SK-N-SH (cell line): ENCODE data around the gene SLC17A1. TPM values are rescaled to one million over a fixed set of nuclear protein-coding genes. Genes with fewer than 3 reads are reported as not detected.

Experiments used
- CTCF ChIA-PET: fragments of 300-600, 350-600 bp; formaldehyde crosslinking; extraction: SDS; loops from one replicate; lab custom pipeline; 2021; lab: Yijun Ruan, JAX
- POLR2A ChIA-PET: fragments of 350-600 bp; sonication (Branson Sonifier 250); formaldehyde crosslinking; extraction: SDS; loops from one replicate; lab custom pipeline; 2020; ENCODE audit warnings: antibody characterized with exemption, inconsistent platforms; lab: Yijun Ruan, JAX
- DNase-seq: peaks from one replicate; pipeline ENCODE4 v3.0.0; 2012
- H2AFZ ChIP-seq: fragments of 200-600 bp; sonication (generic); 2 replicates; pipeline ENCODE4 v1.8.1; 2016; ENCODE audit warnings: antibody characterized with exemption, mild to moderate bottlenecking, low read depth
- H3F3A ChIP-seq: fragments of 200-600 bp; sonication (generic); replicated peaks from 2 replicates; pipeline ENCODE3; 2016; ENCODE audit warnings: antibody characterized with exemption, mild to moderate bottlenecking; ENCODE audit not compliant: insufficient read depth
- H3K27ac ChIP-seq, 2 experiments: fragments of 200-500 bp in 1 of 2; fragments of 200-600 bp in 1 of 2; sonication (Bioruptor generic) in 1 of 2; sonication (generic), shearing (Covaris generic) in 1 of 2; 2 replicates each; pipeline versions ENCODE4 v1.5.1 to v1.6.1; 2014 to 2016; ENCODE audit warnings: low read depth in 2 of 2, inconsistent platforms in 1 of 2, low read length in 1 of 2, mild to moderate bottlenecking in 1 of 2, mixed read lengths in 1 of 2
- H3K27me3 ChIP-seq: fragments of 200-600 bp; sonication (generic), shearing (Covaris generic); 2 replicates; pipeline ENCODE4 v1.6.1; 2016; ENCODE audit warnings: mixed run types; ENCODE audit not compliant: insufficient read depth
- H3K36me3 ChIP-seq, 2 experiments: fragments of 200-500 bp in 1 of 2; fragments of 200-600 bp in 1 of 2; sonication (Bioruptor generic) in 1 of 2; sonication (generic) in 1 of 2; replicated peaks in 1 of 2; 2 replicates each; pipeline versions ENCODE3 to v1.5.1; 2014 to 2016; ENCODE audit warnings: low read length in 1 of 2, mild to moderate bottlenecking in 1 of 2; ENCODE audit not compliant: insufficient read depth in 2 of 2, control insufficient read depth in 1 of 2
- H3K4me1 ChIP-seq, 2 experiments: fragments of 200-500 bp in 1 of 2; fragments of 200-600 bp in 1 of 2; sonication (Bioruptor generic) in 1 of 2; sonication (generic), shearing (Covaris generic) in 1 of 2; 2 replicates each; pipeline versions ENCODE4 v1.5.1 to v1.6.1; 2014 to 2016; ENCODE audit warnings: low read depth in 1 of 2, low read length in 1 of 2, mixed run types in 1 of 2; ENCODE audit not compliant: insufficient read depth in 2 of 2, control insufficient read depth in 1 of 2
- H3K4me2 ChIP-seq: fragments of 200-600 bp; sonication (generic), shearing (Covaris generic); 2 replicates; pipeline ENCODE4 v1.6.1; 2017; ENCODE audit warnings: mixed run types
- H3K4me3 ChIP-seq, 2 experiments: fragments of 200-500 bp in 1 of 2; fragments of 200-600 bp in 1 of 2; sonication (Bioruptor generic) in 1 of 2; sonication (generic), shearing (Covaris generic) in 1 of 2; 2 replicates each; pipeline versions ENCODE4 v1.5.1 to v1.8.1; 2014 to 2016; ENCODE audit warnings: low read depth in 2 of 2, inconsistent platforms in 1 of 2, low read length in 1 of 2, mild to moderate bottlenecking in 1 of 2, mixed read lengths in 1 of 2, moderate library complexity in 1 of 2
- H3K79me2 ChIP-seq: fragments of 200-600 bp; sonication (generic); 2 replicates; pipeline ENCODE4 v1.8.1; 2017; ENCODE audit warnings: mild to moderate bottlenecking; ENCODE audit not compliant: insufficient read depth
- H3K9ac ChIP-seq: fragments of 200-600 bp; sonication (generic); 2 replicates; pipeline ENCODE4 v1.6.1; 2017; ENCODE audit warnings: mixed run types
- H3K9me2 ChIP-seq: fragments of 200-600 bp; sonication (generic); 2 replicates; pipeline ENCODE4 v1.6.1; 2017; ENCODE audit warnings: mixed run types
- H3K9me3 ChIP-seq: fragments of 200-600 bp; sonication (generic); 2 replicates; pipeline ENCODE4 v1.6.1; 2017; ENCODE audit warnings: mixed run types, mild to moderate bottlenecking, moderate library complexity
- H4K20me1 ChIP-seq: fragments of 200-600 bp; sonication (generic); 2 replicates; pipeline ENCODE4 v1.6.1; 2017; ENCODE audit warnings: mild to moderate bottlenecking, mixed run types; ENCODE audit not compliant: insufficient read depth
- ELF1 ChIP-seq: IDR thresholded peaks from 2 replicates; pipeline ENCODE4 v1.4.0; 2012
- EP300 ChIP-seq, 2 experiments: IDR thresholded peaks; 2 replicates each; pipeline versions ENCODE4 v1.4.0 to v1.6.1; 2012; ENCODE audit warnings: borderline replicate concordance in 1 of 2, low read depth in 1 of 2, low read length in 1 of 2
- EZH2phosphoT487 ChIP-seq: fragments of 200-600 bp; sonication (generic); IDR thresholded peaks from 2 replicates; pipeline ENCODE4 v1.6.1; 2017; ENCODE audit warnings: low read depth, mixed run types, mild to moderate bottlenecking, antibody characterized with exemption, moderate library complexity, borderline replicate concordance
- GABPA ChIP-seq: IDR thresholded peaks from 2 replicates; pipeline ENCODE4 v1.4.0; 2012; ENCODE audit warnings: low read depth, mild to moderate bottlenecking
- MEF2A ChIP-seq: IDR thresholded peaks from 2 replicates; pipeline ENCODE4 v1.4.0; 2012; ENCODE audit warnings: low read depth, borderline replicate concordance
- RAD21 ChIP-seq: IDR thresholded peaks from 2 replicates; pipeline ENCODE4 v1.6.1; 2012; ENCODE audit warnings: mild to moderate bottlenecking, low read length
- RXRA ChIP-seq: IDR thresholded peaks from 2 replicates; pipeline ENCODE4 v1.4.0; 2012; ENCODE audit warnings: low read depth, mild to moderate bottlenecking, borderline replicate concordance
- TAF1 ChIP-seq: IDR thresholded peaks from 2 replicates; pipeline ENCODE4 v1.6.1; 2012; ENCODE audit warnings: low read depth, mild to moderate bottlenecking, low read length, moderate library complexity, borderline replicate concordance
- TCF12 ChIP-seq: IDR thresholded peaks from 2 replicates; pipeline ENCODE4 v1.4.0; 2012
- TEAD4 ChIP-seq: IDR thresholded peaks from 2 replicates; pipeline ENCODE4 v1.4.0; 2012; ENCODE audit warnings: mild to moderate bottlenecking, borderline replicate concordance; ENCODE audit not compliant: insufficient read depth
- YY1 ChIP-seq: IDR thresholded peaks from 2 replicates; pipeline ENCODE4 v1.4.0; 2012; ENCODE audit warnings: low read depth, mild to moderate bottlenecking
- WGBS: methylation state at CpG from one replicate; pipeline ENCODE4 v1.1.6; 2017; ENCODE audit warnings: low lambda C conversion rate; 5-methylcytosine and 5-hydroxymethylcytosine counted together
- polyA plus RNA-seq, 3 experiments: library from polyadenylated mRNA; depleted of rRNA; stranded (reverse); fragments of >200 nt; gene quantifications; 2 replicates each; pipeline ENCODE4 v1.2.3, GENCODE V29; 2012
- TF ChIP-seq, protein P1 (sequence below): fragments of 150-350 bp; IDR thresholded peaks from 2 replicates; pipeline ENCODE4 v1.6.1; 2017; ENCODE audit warnings: antibody characterized with exemption, low read length, low read depth, borderline replicate concordance
- TF ChIP-seq, protein P2 (sequence below): fragments of 150-350 bp; IDR thresholded peaks from 2 replicates; pipeline ENCODE4 v1.6.1; 2016; ENCODE audit warnings: mild to moderate bottlenecking, low read depth, low read length
- TF ChIP-seq, protein P3 (sequence below): IDR thresholded peaks from 2 replicates; pipeline ENCODE4 v1.4.0; 2012; ENCODE audit warnings: low read depth, borderline replicate concordance

SLC17A1 gene
- polyA plus RNA-seq, 1 of the 3 experiments (the other 2 are of a cell fraction), result not detected

DNA sequence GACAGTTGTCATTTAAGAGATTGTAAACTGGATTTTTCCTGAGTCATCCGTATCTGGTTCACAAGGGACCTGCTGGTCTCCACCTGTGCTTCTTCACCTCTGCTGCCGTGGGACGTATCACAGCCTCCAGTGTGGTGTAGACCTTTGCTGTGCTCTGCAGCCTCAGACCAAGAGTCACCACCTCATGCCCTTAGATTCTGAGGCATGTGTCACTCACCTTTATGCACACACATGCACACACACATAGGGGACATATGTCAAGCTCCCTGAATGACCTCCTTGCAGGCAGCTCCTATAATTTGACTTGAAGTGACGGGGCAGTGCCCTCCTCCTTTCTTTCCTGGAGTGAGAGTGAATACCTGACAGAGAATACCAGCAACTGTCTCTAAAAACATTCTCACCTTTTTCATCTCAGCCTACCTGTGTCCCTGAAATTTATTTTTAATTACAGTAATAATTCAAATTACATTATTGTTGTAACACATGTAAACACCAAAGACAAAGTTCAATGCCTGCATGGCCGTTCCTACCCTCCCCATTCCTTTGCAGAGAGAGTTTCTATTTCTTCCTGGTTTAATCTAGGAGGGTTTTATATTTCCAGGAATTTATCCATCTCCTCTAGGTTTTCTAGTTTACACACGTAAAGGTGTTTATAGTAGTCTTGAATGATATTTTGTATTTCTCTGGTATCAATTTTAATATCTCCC lies 73.8 kb downstream of the SLC17A1 start:
- H3K9ac ChIP-seq, result no peak overlapping the region
- H3K79me2 ChIP-seq, result no peaks in the 10 kb centered on the region
- no peaks in the 10 kb centered on the region for H3K9me2 ChIP-seq
- H4K20me1 ChIP-seq, result no peaks in the 10 kb centered on the region
- H3K4me3 ChIP-seq, result no peak overlapping the region
- no peaks in the 10 kb centered on the region for H3F3A ChIP-seq
- 24% methylated on average over 4 of the region's 6 CpGs for WGBS
- no peak for DNase-seq
- H2AFZ ChIP-seq, result no peak overlapping the region
- ChIA-PET CTCF (interaction anchor here (1.0 to 1.4 kb wide), 2 partner anchors 9 to 27 kb away, joined by 3 read pairs; no protein-coding TSS in a partner anchor), POLR2A (no interaction called here)
- H3K4me2 ChIP-seq, result no peak overlapping the region
- no peaks in the 10 kb centered on the region for H3K4me1 ChIP-seq
- H3K36me3 ChIP-seq, result no peaks in the 10 kb centered on the region
- H3K27ac ChIP-seq, result no peak overlapping the region
- no peak for TF ChIP-seq EP300 (IDR thresholded peaks at IDR 0.05; ENCODE audit: borderline replicate concordance in 1 of 2, low read depth in 1 of 2, low read length in 1 of 2)
- no peak for TF ChIP-seq RAD21
- no peak for TF ChIP-seq ELF1
- TF ChIP-seq, protein P1, sequence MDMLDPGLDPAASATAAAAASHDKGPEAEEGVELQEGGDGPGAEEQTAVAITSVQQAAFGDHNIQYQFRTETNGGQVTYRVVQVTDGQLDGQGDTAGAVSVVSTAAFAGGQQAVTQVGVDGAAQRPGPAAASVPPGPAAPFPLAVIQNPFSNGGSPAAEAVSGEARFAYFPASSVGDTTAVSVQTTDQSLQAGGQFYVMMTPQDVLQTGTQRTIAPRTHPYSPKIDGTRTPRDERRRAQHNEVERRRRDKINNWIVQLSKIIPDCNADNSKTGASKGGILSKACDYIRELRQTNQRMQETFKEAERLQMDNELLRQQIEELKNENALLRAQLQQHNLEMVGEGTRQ, result no peak
- TF ChIP-seq RXRA, result no peak
- TF ChIP-seq TCF12, result no peak
- TF ChIP-seq, protein P2, sequence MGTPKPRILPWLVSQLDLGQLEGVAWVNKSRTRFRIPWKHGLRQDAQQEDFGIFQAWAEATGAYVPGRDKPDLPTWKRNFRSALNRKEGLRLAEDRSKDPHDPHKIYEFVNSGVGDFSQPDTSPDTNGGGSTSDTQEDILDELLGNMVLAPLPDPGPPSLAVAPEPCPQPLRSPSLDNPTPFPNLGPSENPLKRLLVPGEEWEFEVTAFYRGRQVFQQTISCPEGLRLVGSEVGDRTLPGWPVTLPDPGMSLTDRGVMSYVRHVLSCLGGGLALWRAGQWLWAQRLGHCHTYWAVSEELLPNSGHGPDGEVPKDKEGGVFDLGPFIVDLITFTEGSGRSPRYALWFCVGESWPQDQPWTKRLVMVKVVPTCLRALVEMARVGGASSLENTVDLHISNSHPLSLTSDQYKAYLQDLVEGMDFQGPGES, result no peak
- no peak for TF ChIP-seq EZH2phosphoT487
- no peak for TF ChIP-seq YY1
- TF ChIP-seq TAF1, result no peak
- TF ChIP-seq TEAD4, result no peak
- no peaks in the 10 kb centered on the region for H3K9me3 ChIP-seq
- no peaks in the 10 kb centered on the region; the same call in 1 of the 2 replicates for H3K27me3 ChIP-seq

DNA sequence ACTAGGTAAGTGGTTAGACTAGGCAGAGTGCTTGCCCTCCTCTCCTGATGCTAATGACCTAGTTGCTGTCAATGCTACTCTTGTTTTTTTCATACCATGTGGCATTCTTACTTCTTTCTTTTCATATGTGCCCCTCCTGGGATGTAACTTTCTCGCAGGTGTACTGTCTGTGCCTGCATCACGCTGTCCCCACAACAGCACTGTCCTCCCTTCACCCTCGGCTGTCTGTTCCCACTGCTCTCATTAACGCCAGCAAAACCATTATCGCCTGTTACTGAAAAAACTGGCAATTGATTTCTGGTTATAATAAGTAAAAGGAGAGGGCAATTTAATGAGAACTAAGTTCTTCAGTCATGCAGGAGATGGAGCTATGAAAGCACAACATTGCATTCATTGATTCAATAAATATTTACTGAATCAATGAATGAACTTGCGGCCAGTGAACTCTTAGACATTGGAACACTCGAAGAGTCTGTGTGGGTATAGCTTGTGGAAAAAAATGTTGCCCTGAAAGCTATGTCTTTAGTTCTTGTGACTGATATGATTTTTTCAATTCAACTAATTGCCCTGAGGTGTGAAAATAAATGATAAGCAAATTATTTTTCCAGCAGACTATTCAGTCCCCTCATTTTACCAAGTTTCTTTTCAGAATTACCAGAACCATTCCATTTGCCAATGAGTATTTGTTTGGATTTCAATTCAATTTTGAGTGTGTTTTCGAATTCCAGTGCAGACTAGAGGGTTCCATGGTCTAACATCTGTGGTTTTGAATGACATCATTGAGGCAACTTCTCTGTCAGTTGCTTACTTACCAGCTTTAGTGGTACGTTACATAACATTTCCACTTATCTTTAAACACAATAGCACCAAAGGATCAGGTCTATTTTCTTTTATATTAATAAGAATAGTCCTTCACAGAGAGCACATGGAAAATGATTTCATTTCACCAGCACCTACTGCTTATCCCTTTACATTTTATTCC lies 75.2 kb downstream of the SLC17A1 start:
- Histone ChIP-seq H3K4me3 (no peak overlapping the region), H3K27ac (no peak overlapping the region), H3K9me3 (no peaks in the 10 kb centered on the region), H3K9me2 (no peaks in the 10 kb centered on the region), H3K79me2 (no peaks in the 10 kb centered on the region), H3K27me3 (no peaks in the 10 kb centered on the region; the same call in 1 of the 2 replicates), H3K36me3 (no peaks in the 10 kb centered on the region), H4K20me1 (no peaks in the 10 kb centered on the region), H3K4me1 (no peaks in the 10 kb centered on the region), H2AFZ (no peak overlapping the region), H3K9ac (no peak overlapping the region), H3F3A (no peaks in the 10 kb centered on the region), H3K4me2 (no peak overlapping the region)
- no peak for DNase-seq
- CTCF ChIA-PET, result interaction anchor here (0.6 to 1.0 kb wide), 2 partner anchors 10 to 25 kb away, joined by 3 read pairs; no protein-coding TSS in a partner anchor
- TF ChIP-seq, protein P3, sequence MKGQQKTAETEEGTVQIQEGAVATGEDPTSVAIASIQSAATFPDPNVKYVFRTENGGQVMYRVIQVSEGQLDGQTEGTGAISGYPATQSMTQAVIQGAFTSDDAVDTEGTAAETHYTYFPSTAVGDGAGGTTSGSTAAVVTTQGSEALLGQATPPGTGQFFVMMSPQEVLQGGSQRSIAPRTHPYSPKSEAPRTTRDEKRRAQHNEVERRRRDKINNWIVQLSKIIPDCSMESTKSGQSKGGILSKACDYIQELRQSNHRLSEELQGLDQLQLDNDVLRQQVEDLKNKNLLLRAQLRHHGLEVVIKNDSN, result no peak
- TF ChIP-seq GABPA (no peak), MEF2A (no peak), EP300 (IDR thresholded peaks at IDR 0.05; ENCODE audit: borderline replicate concordance in 1 of 2, low read depth in 1 of 2, low read length in 1 of 2) (no peak), ELF1 (no peak)
- WGBS, result 52% methylated on average over 9 of the region's 9 CpGs
- POLR2A ChIA-PET, result no interaction called here
